ENCODE results near the gene MFSD6L.
A peak's percentile ranks its signal among the peaks of the same experiment; 100 is the strongest.

MFSD6L gene

DNA sequence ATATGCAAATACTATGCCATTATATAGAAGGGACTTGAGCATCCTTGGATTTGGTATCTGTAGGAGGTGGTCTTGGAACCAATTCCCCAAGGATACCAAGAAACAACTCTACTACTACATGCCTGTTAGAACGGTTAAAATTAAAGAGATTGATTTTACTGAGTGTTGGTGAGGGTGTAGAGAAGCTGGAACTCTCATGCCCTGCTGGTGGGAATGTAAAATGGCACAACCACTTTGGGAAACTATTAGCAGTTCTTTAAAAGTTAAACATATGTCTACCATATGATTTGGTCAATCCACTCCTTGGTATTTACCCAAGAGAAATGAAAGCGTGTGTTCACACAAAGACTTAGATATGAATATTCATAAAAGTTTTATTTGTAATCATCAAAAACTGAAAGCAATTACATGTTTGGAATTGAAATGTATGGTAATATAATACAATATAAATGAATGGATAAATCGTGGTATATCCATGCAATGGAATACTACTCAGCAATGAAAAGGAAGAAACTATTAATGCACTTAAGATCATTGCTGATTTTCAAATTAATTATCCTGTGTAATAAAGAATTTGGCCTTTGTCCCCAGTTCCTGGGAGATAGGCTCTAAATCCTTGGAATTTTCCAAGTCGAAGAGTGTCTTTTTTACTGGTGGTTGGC is 7.8 kb downstream of the MFSD6L start:
- DNase-seq = no peak

GRCh38 chr17:8789743-8790142 is 9.4 kb downstream of the MFSD6L start:
- no peak for DNase-seq

DNA sequence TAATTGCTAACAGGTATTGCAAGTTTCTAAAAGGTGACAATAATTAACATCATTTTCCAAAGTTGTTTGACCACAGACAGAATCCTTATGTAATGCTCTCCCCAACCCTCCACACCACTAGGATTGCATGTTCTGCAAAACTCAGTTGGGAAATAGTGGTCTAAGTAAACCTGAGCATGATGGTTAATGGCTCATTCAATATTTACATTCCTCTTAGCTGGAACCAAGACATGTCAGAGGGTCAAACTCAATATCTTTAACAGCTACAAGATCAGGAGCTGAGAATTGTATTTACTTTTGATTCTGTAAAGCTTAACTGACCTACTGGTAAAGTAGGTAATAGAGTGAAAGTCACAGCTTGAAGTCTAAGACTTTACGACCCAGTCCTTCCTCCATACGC is 10.2 kb downstream of the MFSD6L start:
- DNase-seq = no peak

DNA sequence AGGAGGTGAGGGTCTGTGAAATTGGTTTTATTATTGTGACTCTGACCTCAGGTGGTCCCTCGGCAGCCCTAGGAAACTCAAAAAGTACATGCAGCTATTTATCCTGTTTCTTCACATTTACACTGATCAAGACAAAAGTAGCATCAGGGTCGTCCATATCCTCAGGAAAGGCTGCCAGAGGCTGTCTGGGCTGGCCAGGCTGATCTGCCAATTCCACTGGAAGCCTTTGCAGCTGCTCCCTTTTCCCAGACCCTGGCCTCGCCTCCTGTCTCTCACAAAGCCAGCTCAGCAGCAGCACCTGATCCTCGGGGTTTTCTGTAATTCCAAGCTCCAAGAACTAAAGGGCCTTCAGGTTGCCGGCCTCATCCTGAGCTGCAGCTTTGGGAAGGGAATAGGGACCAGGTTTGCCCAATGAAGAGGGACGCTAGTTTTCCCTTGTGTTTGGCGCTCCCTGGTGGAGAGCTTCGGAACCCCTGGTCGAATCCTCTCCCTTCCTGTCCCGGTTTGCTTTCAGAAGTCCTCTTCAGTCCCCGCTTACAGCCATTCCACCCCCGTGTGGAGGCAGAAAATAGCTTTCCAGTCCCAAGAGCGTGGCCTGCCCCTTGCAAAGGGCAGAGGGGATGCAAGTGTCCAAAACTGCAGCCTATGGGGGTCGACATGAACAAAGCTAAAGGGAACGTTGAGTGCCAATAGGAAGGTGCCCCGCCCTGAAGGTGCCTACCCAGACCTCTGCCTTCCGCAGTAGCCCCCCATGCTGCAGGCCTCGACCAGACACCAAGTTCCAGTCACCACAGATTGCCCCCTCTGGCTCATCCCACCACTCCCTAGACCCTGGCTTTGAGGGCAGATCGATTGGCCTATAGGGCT is 13.4 kb downstream of the MFSD6L start:
- DNase-seq = peak; percentile 23

GRCh38 chr17:8782176-8782575 is 17.0 kb downstream of the MFSD6L start:
- no peak for DNase-seq

- no peak for DNase-seq
Observed at GRCh38 chr17:8781776-8782175, 17.4 kb downstream of the MFSD6L start.

DNA sequence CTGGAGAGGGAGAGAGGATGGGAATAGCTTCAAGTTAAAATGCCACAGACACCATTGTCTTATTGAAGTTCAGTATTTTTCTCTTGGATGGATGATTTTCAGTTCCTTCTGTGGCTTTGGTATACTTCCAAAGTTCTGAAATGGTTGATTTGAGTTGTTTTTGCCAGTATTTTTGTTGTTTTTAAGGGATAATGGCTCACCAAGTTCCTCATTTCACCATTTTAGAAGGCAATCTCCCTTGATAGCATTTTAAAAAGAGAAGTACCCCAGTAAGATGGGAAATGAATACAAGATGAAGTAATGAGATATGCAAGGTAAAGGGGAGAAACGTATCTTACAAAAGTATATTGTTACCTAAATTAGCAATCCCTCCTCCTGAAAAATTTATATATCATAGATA is 22.3 kb downstream of the MFSD6L start:
- no peak for DNase-seq

GRCh38 chr17:8776248-8776647 is 22.9 kb downstream of the MFSD6L start:
- DNase-seq = no peak

- DNase-seq = no peak
Observed at GRCh38 chr17:8766731-8767130, 32.4 kb downstream of the MFSD6L start.

DNA sequence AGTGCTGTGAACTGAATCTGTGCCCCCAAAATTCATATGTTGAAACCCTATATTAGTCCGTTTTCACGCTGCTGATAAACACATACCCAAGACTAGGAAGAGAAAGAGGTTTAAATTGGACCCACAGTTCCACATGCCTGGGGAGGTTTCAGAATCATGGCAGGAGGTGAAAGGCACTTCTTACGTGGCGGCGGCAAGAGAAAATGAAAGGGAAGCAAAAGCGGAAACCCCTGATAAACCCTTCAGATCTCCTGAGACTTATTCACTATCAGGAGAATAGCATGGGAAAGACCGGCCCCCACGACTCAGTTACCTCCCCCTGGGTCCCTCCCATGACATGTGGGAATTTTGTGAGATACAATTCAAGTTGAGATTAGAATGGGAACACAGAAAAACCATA is 37.2 kb downstream of the MFSD6L start:
- no peak for DNase-seq

DNA sequence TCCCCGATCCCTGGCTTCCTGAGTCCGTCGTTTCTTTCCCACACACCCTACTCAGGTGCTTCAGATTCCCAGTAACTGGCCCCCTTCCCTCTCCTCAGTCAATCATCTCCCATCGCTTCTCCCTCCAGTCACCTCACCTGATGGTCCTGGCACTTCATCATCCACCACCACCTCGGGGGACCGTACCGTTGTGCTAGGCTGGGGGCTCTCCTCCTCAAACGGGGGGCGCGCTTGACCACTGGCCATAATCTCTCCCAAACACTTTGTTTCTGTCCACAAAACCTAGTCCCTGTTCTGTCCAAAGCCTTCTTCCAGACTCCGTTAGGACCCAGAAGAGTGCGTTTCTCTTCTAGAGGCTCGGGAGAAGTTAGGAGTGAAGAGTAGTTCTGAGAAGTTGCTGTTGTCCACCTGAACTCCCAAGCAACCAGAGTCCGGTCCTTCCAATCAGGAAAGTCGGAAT is 41.0 kb downstream of the MFSD6L start, which contains the start of gene SPDYE4:
Gene SPDYE4 (minus strand): TSS at position 410 of the 460 bp plus-strand sequence. CDS start 164 bp downstream, at position 246.
- DNase-seq = no peak

GRCh38 chr17:8757189-8757588 is 42.0 kb downstream of the MFSD6L start:
- DNase-seq = no peak

- DNase-seq = no peak
Observed at GRCh38 chr17:8755590-8756255, 43.4 kb downstream of the MFSD6L start.

- DNase-seq = no peak
Observed at GRCh38 chr17:8754890-8755289, 44.3 kb downstream of the MFSD6L start.

GRCh38 chr17:8753976-8754440 is 45.2 kb downstream of the MFSD6L start:
- no peak for DNase-seq

- DNase-seq = no peak
Observed at GRCh38 chr17:8753136-8753975, 45.8 kb downstream of the MFSD6L start.

- no peak for DNase-seq
Observed at GRCh38 chr17:8749616-8750015, 49.5 kb downstream of the MFSD6L start.

GRCh38 chr17:8747742-8748141 is 51.4 kb downstream of the MFSD6L start:
- no peak for DNase-seq

Data from GOT3 (cell line).